ENCODE measurements around the gene PNMA6E. TPM values are rescaled to one million over a fixed set of nuclear protein-coding genes. Genes with fewer than 3 reads are reported as not detected.

The PNMA6E gene
- total and polyA plus RNA-seq, 12 donors, result 0.07 to 0.27 (median 0.16) TPM; not detected in 5

DNA sequence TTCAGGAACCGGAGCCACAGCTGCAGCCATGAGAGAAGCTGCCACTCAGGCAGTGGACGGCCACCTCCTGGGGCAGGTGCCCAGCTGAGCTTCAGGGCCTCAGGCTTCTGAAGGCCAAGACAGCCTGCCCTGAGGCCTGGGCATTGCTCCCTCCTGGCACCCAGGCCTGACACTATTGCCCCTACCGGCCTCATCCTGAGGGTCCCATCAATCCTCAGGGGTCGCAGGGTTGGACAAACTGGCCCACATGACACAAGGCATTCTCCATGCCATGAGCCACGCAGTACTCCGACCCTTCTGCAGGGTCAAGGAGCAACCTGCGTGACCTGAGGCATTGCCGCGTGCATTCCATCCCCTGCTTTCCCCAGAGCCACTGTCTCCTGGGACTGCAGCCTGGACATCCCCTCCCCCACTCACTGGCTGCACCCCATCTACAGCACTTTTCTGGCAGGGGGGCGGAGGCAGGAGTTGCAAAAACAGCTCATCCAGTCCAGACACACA, 7.1 kb upstream of the PNMA6E start:
- Histone ChIP-seq H3K27me3 (no peaks in the 10 kb centered on the region), H3K4me1 (replicated peaks in 1 of 2) (peaks cover 0 to 4% of the 10 kb centered on the region in 2 donors), H3K9me3 (replicated peaks in 1 of 3) (no peaks in the 10 kb centered on the region), H3K4me3 (no peak overlapping the region), H3K27ac (no peak overlapping the region), H3K36me3 (replicated peaks in 1 of 2) (no peaks in the 10 kb centered on the region)
- intact Hi-C loops (cut with DNase I), result no loop called here
- WGBS, 4 donors, result 75 to 84% (median 80%) methylated on average over 8 to 10 of the region's 10 CpGs; no CpG with 5 or more reads in 1 of the 4 donors
- TF ChIP-seq CTCF (IDR thresholded peaks at IDR 0.05) (no peak), POLR2A (IDR thresholded peaks at IDR 0.05) (no peak)
- no peak for DNase-seq

GRCh38 chrX:153407736-153408135, 6.6 kb upstream of the PNMA6E start:
- no peak for DNase-seq
- Histone ChIP-seq H3K9me3 (replicated peaks in 1 of 3) (no peaks in the 10 kb centered on the region), H3K27me3 (no peaks in the 10 kb centered on the region), H3K4me1 (replicated peaks in 1 of 2) (peaks cover 0 to 4% of the 10 kb centered on the region in 2 donors), H3K36me3 (replicated peaks in 1 of 2) (no peaks in the 10 kb centered on the region), H3K4me3 (no peak overlapping the region), H3K27ac (no peak overlapping the region)
- intact Hi-C loops (cut with DNase I), result no loop called here
- no peak for TF ChIP-seq POLR2A (IDR thresholded peaks at IDR 0.05)
- TF ChIP-seq CTCF (IDR thresholded peaks at IDR 0.05), result no peak
- WGBS, 4 donors, result 65 to 81% (median 75%) methylated on average over 3 of the region's 3 CpGs

- H3K36me3 ChIP-seq (replicated peaks in 1 of 2), result no peaks in the 10 kb centered on the region
- intact Hi-C loops (cut with DNase I), result no loop called here
- H3K27me3 ChIP-seq, result no peaks in the 10 kb centered on the region
- H3K4me3 ChIP-seq, result no peak overlapping the region
- TF ChIP-seq CTCF (IDR thresholded peaks at IDR 0.05) (no peak), POLR2A (IDR thresholded peaks at IDR 0.05) (no peak)
- H3K27ac ChIP-seq, result no peak overlapping the region
- H3K9me3 ChIP-seq (replicated peaks in 1 of 3), result no peaks in the 10 kb centered on the region
- no peaks in the 10 kb centered on the region for H3K4me1 ChIP-seq (replicated peaks in 1 of 2)
- 85 to 97% (median 86%) methylated on average over 3 to 7 of the region's 7 CpGs for WGBS, 4 donors
- no peak for DNase-seq
Observed at GRCh38 chrX:153406903-153407302, 5.8 kb upstream of the PNMA6E start.

GRCh38 chrX:153406011-153406410, 4.9 kb upstream of the PNMA6E start:
- intact Hi-C loops (cut with DNase I), result no loop called here
- no peaks in the 10 kb centered on the region for H3K9me3 ChIP-seq (replicated peaks in 1 of 3)
- DNase-seq, result no peak
- no peak overlapping the region for H3K4me3 ChIP-seq
- TF ChIP-seq POLR2A (IDR thresholded peaks at IDR 0.05) (no peak), CTCF (IDR thresholded peaks at IDR 0.05) (no peak)
- no peak overlapping the region for H3K27ac ChIP-seq
- WGBS, 4 donors, result 89 to 96% (median 92%) methylated on average over 7 to 9 of the region's 9 CpGs
- no peaks in the 10 kb centered on the region for H3K4me1 ChIP-seq (replicated peaks in 1 of 2)
- H3K27me3 ChIP-seq, result no peaks in the 10 kb centered on the region
- H3K36me3 ChIP-seq (replicated peaks in 1 of 2), result no peaks in the 10 kb centered on the region

Data from adrenal gland (tissue), 12 donors.